ENCODE results near the gene PTPRU.

Gene PTPRU

GRCh38 chr1:29247044-29247443 lies 10.7 kb downstream of the PTPRU start:
- DNase-seq = no peak

GRCh38 chr1:29247571-29248273 lies 11.4 kb downstream of the PTPRU start:
- DNase-seq = no peak

- DNase-seq = no peak
These were observed 12.1 kb downstream of the PTPRU start for GRCh38 chr1:29248409-29248808.

- DNase-seq = no peak
These were observed 12.9 kb downstream of the PTPRU start for GRCh38 chr1:29249170-29249691.

- DNase-seq = no peak
These were observed 13.7 kb downstream of the PTPRU start for GRCh38 chr1:29249951-29250581.

GRCh38 chr1:29251164-29252124 lies 15.1 kb downstream of the PTPRU start:
- no peak for DNase-seq

GRCh38 chr1:29253180-29253579 lies 16.9 kb downstream of the PTPRU start:
- DNase-seq = no peak

GRCh38 chr1:29254346-29254745 lies 18.0 kb downstream of the PTPRU start:
- DNase-seq = no peak

- DNase-seq = no peak
These were observed 18.9 kb downstream of the PTPRU start for GRCh38 chr1:29255134-29255666.

- no peak for DNase-seq
These were observed 20.1 kb downstream of the PTPRU start for GRCh38 chr1:29256394-29256793.

GRCh38 chr1:29256979-29257804 lies 20.9 kb downstream of the PTPRU start:
- DNase-seq = no peak

- DNase-seq = no peak
These were observed 22.1 kb downstream of the PTPRU start for GRCh38 chr1:29258189-29258975.

GRCh38 chr1:29258976-29259801 lies 22.9 kb downstream of the PTPRU start:
- no peak for DNase-seq

- DNase-seq = no peak
These were observed 23.6 kb downstream of the PTPRU start for GRCh38 chr1:29259802-29260441.

- DNase-seq = no peak
These were observed 24.2 kb downstream of the PTPRU start for GRCh38 chr1:29260531-29260930.

GRCh38 chr1:29264773-29265389 lies 28.6 kb downstream of the PTPRU start:
- no peak for DNase-seq

- no peak for DNase-seq
These were observed 30.6 kb downstream of the PTPRU start for GRCh38 chr1:29266912-29267311.

- DNase-seq = no peak
These were observed 31.2 kb downstream of the PTPRU start for GRCh38 chr1:29267321-29268070.
